Calu3 (cell line): ENCODE results near the gene FOXK1. TPM values are rescaled to one million over a fixed set of nuclear protein-coding genes. Genes with fewer than 3 reads are reported as not detected.

Source experiments
- BruUV-seq: library from RNA; stranded (reverse); fragments of 400-500 nt; replicated peaks from 2 replicates; lab custom pipeline; 2021; lab: Mats Ljungman, UMichigan
- CTCF ChIA-PET: fragments of 300-600 bp; sonication (Branson Sonifier 250); formaldehyde crosslinking; loops from one replicate; lab custom pipeline; 2022; ENCODE audit warnings: antibody characterized with exemption; lab: Charles Lee
- DNase-seq: peaks from one replicate; pipeline ENCODE4 v3.0.0; 2022
- H3K27ac Mint-ChIP-seq: one replicate; pipeline ENCODE4 v1.8.0; 2022; ENCODE audit warnings: mixed read lengths; ENCODE audit not compliant: unreplicated experiment
- H3K27me3 Mint-ChIP-seq: one replicate; pipeline ENCODE4 v1.8.0; 2022; ENCODE audit warnings: mixed read lengths; ENCODE audit not compliant: unreplicated experiment
- H3K36me3 Mint-ChIP-seq: one replicate; pipeline ENCODE4 v1.8.0; 2022; ENCODE audit warnings: mild to moderate bottlenecking, moderate library complexity, mixed read lengths; ENCODE audit not compliant: insufficient read depth, unreplicated experiment
- H3K4me1 Mint-ChIP-seq: one replicate; pipeline ENCODE4 v1.8.0; 2022; ENCODE audit warnings: mild to moderate bottlenecking, low read depth, mixed read lengths; ENCODE audit not compliant: unreplicated experiment
- H3K4me3 Mint-ChIP-seq: one replicate; pipeline ENCODE4 v1.8.0; 2022; ENCODE audit warnings: mild to moderate bottlenecking, low read depth, moderate library complexity, mixed read lengths; ENCODE audit not compliant: unreplicated experiment
- H3K9me3 Mint-ChIP-seq: one replicate; pipeline ENCODE4 v1.8.0; 2022; ENCODE audit warnings: low read depth, mixed read lengths; ENCODE audit not compliant: unreplicated experiment
- CTCF ChIP-seq: fragments of 200-600 bp; IDR thresholded peaks from one replicate; pipeline ENCODE4 v1.8.0; 2022; ENCODE audit warnings: antibody characterized with exemption; ENCODE audit not compliant: unreplicated experiment
- intact Hi-C: fragments of 100-400 bp; cut with micrococcal nuclease; formaldehyde crosslinking; loops from one replicate; pipeline ENCODE4 v1.10.0; 2022; ENCODE audit not compliant: unreplicated experiment
- total RNA-seq: library from RNA; stranded (reverse); gene quantifications from 2 replicates; pipeline ENCODE4 v1.2.3, GENCODE V29; 2022

FOXK1 gene
- total RNA-seq, 1 experiment from 2014 or later, result 65.9 TPM

GRCh38 chr7:4655311-4655710 lies 26.8 kb upstream of the FOXK1 start:
- TF ChIP-seq CTCF, result no peak
- DNase-seq, result no peak
- Mint-ChIP-seq H3K36me3 (no peaks in the 10 kb centered on the region), H3K27me3 (no peaks in the 10 kb centered on the region), H3K27ac (no peak overlapping the region), H3K4me1 (peaks cover 10% of the 10 kb centered on the region), H3K9me3 (peaks cover 7% of the 10 kb centered on the region), H3K4me3 (no peak overlapping the region)
- CTCF ChIA-PET, result interaction anchor here (0.6 to 0.9 kb wide), 2 partner anchors 16 to 24 kb away, joined by 3 read pairs; no protein-coding TSS in a partner anchor
- intact Hi-C loops, result no loop called here
- no TSS peak for BruUV-seq

DNA sequence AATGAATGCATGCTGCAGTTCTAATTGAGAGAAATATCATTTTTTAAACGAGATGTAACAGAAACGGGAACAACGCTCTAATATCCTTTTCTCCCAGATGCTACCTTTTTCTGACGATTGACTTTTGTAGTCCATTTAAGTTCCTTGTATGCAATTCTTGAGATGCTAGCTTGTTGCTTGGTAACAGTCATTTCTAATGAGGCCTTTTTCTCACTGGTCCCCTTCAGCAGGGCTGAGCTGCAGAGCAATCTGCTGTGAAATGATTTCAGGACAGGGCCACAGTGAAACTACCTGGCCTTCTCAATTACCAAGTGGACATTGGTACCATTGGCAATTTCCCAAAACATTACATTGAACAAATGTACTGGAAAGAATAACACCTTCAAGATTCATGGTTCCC lies 26.2 kb upstream of the FOXK1 start:
- BruUV-seq, result no TSS peak
- CTCF ChIA-PET, result interaction anchor here (0.9 kb wide), 1 partner anchor 24 kb away, joined by 3 read pairs; no protein-coding TSS in a partner anchor
- intact Hi-C loops, result no loop called here
- Mint-ChIP-seq H3K4me3 (no peak overlapping the region), H3K4me1 (peaks cover 7% of the 10 kb centered on the region), H3K27ac (no peak overlapping the region), H3K9me3 (peaks cover 7% of the 10 kb centered on the region), H3K27me3 (no peaks in the 10 kb centered on the region), H3K36me3 (no peaks in the 10 kb centered on the region)
- TF ChIP-seq CTCF, result no peak
- no peak for DNase-seq

GRCh38 chr7:4657640-4658417 lies 24.3 kb upstream of the FOXK1 start:
- Mint-ChIP-seq H3K36me3 (no peaks in the 10 kb centered on the region), H3K4me1 (peaks cover 8% of the 10 kb centered on the region), H3K27ac (no peak overlapping the region), H3K4me3 (no peak overlapping the region), H3K27me3 (no peaks in the 10 kb centered on the region), H3K9me3 (peaks cover 7% of the 10 kb centered on the region)
- CTCF ChIA-PET, result no interaction called here
- DNase-seq, result no peak
- TF ChIP-seq CTCF, result no peak
- intact Hi-C loops, result no loop called here
- no TSS peak for BruUV-seq

DNA sequence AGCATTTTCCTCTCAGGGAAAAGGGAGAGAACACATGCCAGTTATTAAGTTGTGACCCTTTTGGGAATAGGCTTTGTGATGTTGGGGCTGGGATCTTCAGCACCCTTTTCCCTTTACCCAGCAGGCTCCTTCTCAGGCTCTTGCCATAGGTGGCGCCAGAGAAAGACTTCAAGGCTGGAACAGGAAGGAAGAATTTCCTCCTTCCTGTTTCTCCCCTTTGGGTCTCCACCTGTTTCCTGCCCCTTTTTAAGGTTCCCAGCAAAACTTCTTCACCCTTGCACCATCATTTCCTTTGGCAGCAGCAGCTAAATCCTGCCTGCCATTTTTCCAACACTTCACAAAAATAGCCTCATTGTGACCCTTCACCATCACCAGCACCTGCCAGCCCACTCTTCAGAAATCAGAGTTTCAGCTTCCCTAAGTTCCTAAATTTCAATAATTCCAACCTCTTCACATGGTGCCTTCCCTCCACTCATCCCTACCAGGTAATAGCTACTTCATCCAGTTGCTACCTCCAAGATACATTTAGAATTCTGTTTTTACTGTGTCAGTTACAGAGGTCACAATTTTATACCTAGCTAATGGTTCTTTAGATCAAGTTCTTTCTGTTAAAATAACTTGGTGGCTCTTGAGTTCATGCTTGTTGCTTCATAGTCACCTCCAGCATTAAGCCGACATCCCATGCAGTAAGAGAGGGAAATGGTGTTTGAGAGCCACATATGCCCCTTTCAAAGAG lies 22.4 kb upstream of the FOXK1 start:
- CTCF ChIA-PET, result no interaction called here
- H3K27ac Mint-ChIP-seq, result no peak overlapping the region
- H3K4me1 Mint-ChIP-seq, result peaks cover 8% of the 10 kb centered on the region
- peaks cover 7% of the 10 kb centered on the region for H3K9me3 Mint-ChIP-seq
- TF ChIP-seq CTCF, result no peak
- intact Hi-C loops, result no loop called here
- DNase-seq, result no peak
- no TSS peak for BruUV-seq
- H3K27me3 Mint-ChIP-seq, result no peaks in the 10 kb centered on the region
- H3K36me3 Mint-ChIP-seq, result no peaks in the 10 kb centered on the region
- H3K4me3 Mint-ChIP-seq, result no peak overlapping the region
